22Rv1 (cell line): ENCODE data around the gene MUC2.

Experiments used
- CTCF ChIP-seq: fragments of 450-650 bp; IDR thresholded peaks from 2 replicates; pipeline ENCODE4 v1.5.1; 2017; ENCODE audit warnings: mild to moderate bottlenecking
- ZFX ChIP-seq: fragments of 450-650 bp; IDR thresholded peaks from 2 replicates; pipeline ENCODE4 v1.6.1; 2017; ENCODE audit warnings: antibody characterized with exemption, borderline replicate concordance

- TF ChIP-seq CTCF (no peak), ZFX (no peak)
Measured at GRCh38 chr11:1121813-1122663, 47.4 kb downstream of the MUC2 start.
